Uterus (tissue), 4 donors: ENCODE data around the gene MAPK7. TPM values are rescaled to one million over a fixed set of nuclear protein-coding genes. Genes with fewer than 3 reads are reported as not detected.
A peak's percentile ranks its signal among the peaks of the same experiment; 100 is the strongest.

Source experiments
- DNase-seq, 2 donors: peaks; one replicate each; pipeline ENCODE4 v3.0.0-alpha.2; 2019 to 2020
- H3K27ac ChIP-seq, 2 donors: fragments of 200-600 bp; sonication (generic); 1 replicate in 1 of 2; 2 replicates in 1 of 2; pipeline ENCODE4 v1.5.1; 2016 to 2018
- H3K27me3 ChIP-seq, 2 donors: fragments of 200-600 bp; sonication (generic); one replicate each; pipeline ENCODE4 v1.5.1; 2018 to 2019; ENCODE audit warnings: control low read depth in 1 of 2
- H3K36me3 ChIP-seq, 2 donors: fragments of 200-600 bp; sonication (generic); one replicate each; pipeline ENCODE4 v1.5.1; 2019; ENCODE audit warnings: control low read depth in 1 of 2
- H3K4me1 ChIP-seq, 2 donors: fragments of 200-600 bp; sonication (generic); one replicate each; pipeline ENCODE4 v1.5.1; 2018 to 2019; ENCODE audit warnings: control low read depth in 1 of 2
- H3K4me3 ChIP-seq, 2 donors: fragments of 200-600 bp; sonication (generic); 1 replicate in 1 of 2; 2 replicates in 1 of 2; pipeline ENCODE4 v1.5.1; 2018 to 2019; ENCODE audit warnings: mild to moderate bottlenecking in 1 of 2
- H3K9me3 ChIP-seq, 2 donors: fragments of 200-600 bp; sonication (generic); one replicate each; pipeline ENCODE4 v1.5.1; 2019; ENCODE audit warnings: control low read depth in 1 of 2
- CTCF ChIP-seq, 4 experiments: fragments of 200-600 bp in 2 of 4; fragments of 450-650 bp in 2 of 4; sonication (generic) in 2 of 4; IDR thresholded peaks; one replicate each; pipeline ENCODE4 v1.5.1; 2016 to 2019; ENCODE audit warnings: antibody characterized with exemption in 4 of 4, mild to moderate bottlenecking in 2 of 4, moderate library complexity in 1 of 4
- POLR2A ChIP-seq, 2 donors: fragments of 450-650 bp; IDR thresholded peaks; one replicate each; pipeline ENCODE4 v1.6.1; 2016; ENCODE audit warnings: antibody characterized with exemption in 2 of 2, mild to moderate bottlenecking in 1 of 2, moderate library complexity in 1 of 2
- intact Hi-C: fragments of 100-400 bp; cut with DNase I; formaldehyde crosslinking; loops from one replicate; pipeline ENCODE4 v1.15.1; 2023; ENCODE audit warnings: low total_unique reads
- total RNA-seq, 4 donors: library from RNA; depleted of rRNA in 3 of 4; stranded (reverse); fragments of >200 nt in 3 of 4; gene quantifications; one replicate each; pipeline versions ENCODE4 v1.1.0 to v1.2.4, GENCODE V29; 2014 to 2023
- donor health status: DM: yes; HTN: yes; CAD: no.

The MAPK7 gene
- total RNA-seq, 4 donors from 2014 or later, result 3.3 to 72.8 (median 18.3) TPM

- no peaks in the 10 kb centered on the region for H3K27me3 ChIP-seq
- intact Hi-C loops, result loop anchor here (10.0 kb wide), 2 partner anchors 71 to 141 kb away; no protein-coding TSS in a partner anchor
- H3K9me3 ChIP-seq, result no peaks in the 10 kb centered on the region
- H3K36me3 ChIP-seq, result no peaks in the 10 kb centered on the region
- TF ChIP-seq CTCF (IDR thresholded peaks at IDR 0.05), result no peak
- no peak overlapping the region for H3K27ac ChIP-seq
- no peak overlapping the region for H3K4me3 ChIP-seq
- no peak for DNase-seq
- peaks cover 0 to 5% of the 10 kb centered on the region in 2 donors for H3K4me1 ChIP-seq
Observed at GRCh38 chr17:19374136-19374535, 4.2 kb upstream of the MAPK7 start.

- Histone ChIP-seq H3K4me3 (no peak overlapping the region), H3K27me3 (no peaks in the 10 kb centered on the region), H3K4me1 (peaks cover 5 to 6% of the 10 kb centered on the region in 2 donors), H3K27ac (no peak overlapping the region), H3K36me3 (no peaks in the 10 kb centered on the region), H3K9me3 (no peaks in the 10 kb centered on the region)
- DNase-seq, result no peak
- intact Hi-C loops, result loop anchor here (10.0 kb wide), 2 partner anchors 69 to 139 kb away; no protein-coding TSS in a partner anchor
- no peak for TF ChIP-seq CTCF (IDR thresholded peaks at IDR 0.05)
- no peak for TF ChIP-seq POLR2A (IDR thresholded peaks at IDR 0.05)
Observed at GRCh38 chr17:19375732-19376131, 2.6 kb upstream of the MAPK7 start.

- TF ChIP-seq CTCF (IDR thresholded peaks at IDR 0.05) (no peak), POLR2A (IDR thresholded peaks at IDR 0.05) (no peak)
- Histone ChIP-seq H3K27ac (peak overlapping the region; percentile 93 to 97), H3K27me3 (no peaks in the 10 kb centered on the region), H3K9me3 (no peaks in the 10 kb centered on the region), H3K4me3 (peak overlapping the region; percentile 61 to 98), H3K4me1 (peaks cover 5 to 6% of the 10 kb centered on the region in 2 donors), H3K36me3 (no peaks in the 10 kb centered on the region)
- peak; percentile 9 for DNase-seq
- intact Hi-C loops, result loop anchor here (10.0 kb wide), 2 partner anchors 68 to 138 kb away; no protein-coding TSS in a partner anchor
Observed at GRCh38 chr17:19376811-19377210, 1.5 kb upstream of the MAPK7 start.

- intact Hi-C loops, result loop anchor here (10.0 kb wide), 2 partner anchors 67 to 137 kb away; no protein-coding TSS in a partner anchor
- peak in 2 of 4 experiments; percentile 20 to 21 for TF ChIP-seq CTCF (IDR thresholded peaks at IDR 0.05)
- peak; percentile 54 to 78 for TF ChIP-seq POLR2A (IDR thresholded peaks at IDR 0.05)
- Histone ChIP-seq H3K27me3 (no peaks in the 10 kb centered on the region), H3K36me3 (no peaks in the 10 kb centered on the region), H3K4me1 (peaks cover 5 to 6% of the 10 kb centered on the region in 2 donors), H3K4me3 (peak overlapping the region; percentile 62 to 98), H3K9me3 (no peaks in the 10 kb centered on the region), H3K27ac (peak overlapping the region; percentile 93 to 97)
- DNase-seq, result peak; percentile 98 to 99
Observed at GRCh38 chr17:19377602-19378415, 489 bp upstream of the MAPK7 start.
